HG02642 (cell line): ENCODE data around the gene CDC20.
A peak's percentile ranks its signal among the peaks of the same experiment; 100 is the strongest.

Source experiments
- ATAC-seq: cut with Tn5 transposase; IDR thresholded peaks from one replicate; pipeline ENCODE4 v1.9.1; 2021; ENCODE audit warnings: mild to moderate bottlenecking; ENCODE audit not compliant: unreplicated experiment, poor library complexity

The CDC20 gene

GRCh38 chr1:43327549-43328292 is 31.1 kb upstream of the CDC20 start:
- no peak for ATAC-seq

- no peak for ATAC-seq
These were observed 28.6 kb upstream of the CDC20 start for GRCh38 chr1:43329995-43330751.

GRCh38 chr1:43331688-43332087 is 27.1 kb upstream of the CDC20 start:
- no peak for ATAC-seq

GRCh38 chr1:43334453-43335205 is 24.2 kb upstream of the CDC20 start:
- ATAC-seq: no peak

- ATAC-seq: no peak
These were observed 21.2 kb upstream of the CDC20 start, which contains the start of gene MPL for GRCh38 chr1:43337588-43337987. TSS of gene MPL (plus strand) at chr1:43337818. CDS start at chr1:43337849, 31 bp downstream.

GRCh38 chr1:43338001-43338400 is 20.8 kb upstream of the CDC20 start:
- no peak for ATAC-seq

GRCh38 chr1:43339584-43340232 is 19.1 kb upstream of the CDC20 start:
- no peak for ATAC-seq

- no peak for ATAC-seq
These were observed 18.2 kb upstream of the CDC20 start for GRCh38 chr1:43340559-43340958.

GRCh38 chr1:43344267-43344850 is 14.4 kb upstream of the CDC20 start:
- no peak for ATAC-seq

GRCh38 chr1:43345120-43345519 is 13.7 kb upstream of the CDC20 start:
- ATAC-seq: no peak

GRCh38 chr1:43346636-43347035 is 12.1 kb upstream of the CDC20 start:
- ATAC-seq: no peak

GRCh38 chr1:43348343-43348808 is 10.4 kb upstream of the CDC20 start:
- ATAC-seq: no peak

GRCh38 chr1:43348809-43349593 is 9.8 kb upstream of the CDC20 start:
- ATAC-seq: peak; percentile 59

- ATAC-seq: no peak
These were observed 9.0 kb upstream of the CDC20 start for GRCh38 chr1:43349594-43350306.

- no peak for ATAC-seq
These were observed 7.8 kb upstream of the CDC20 start for GRCh38 chr1:43350976-43351375.

- no peak for ATAC-seq
These were observed 7.1 kb upstream of the CDC20 start for GRCh38 chr1:43351421-43352350.

GRCh38 chr1:43352351-43352705 is 6.5 kb upstream of the CDC20 start:
- ATAC-seq: no peak

- no peak for ATAC-seq
These were observed 5.9 kb upstream of the CDC20 start for GRCh38 chr1:43352881-43353280.
